Measurements from ENCODE around the gene HS1BP3. TPM values are rescaled to one million over a fixed set of nuclear protein-coding genes. Genes with fewer than 3 reads are reported as not detected.

Gene HS1BP3
- total and polyA plus RNA-seq, 9 of the 15 experiments (the other 6 are each of a cell fraction or from before 2014, with no cell fraction given), result 0.41 to 8.3 (median 5.9) TPM

GRCh38 chr2:20642055-20642971, 8.6 kb downstream of the HS1BP3 start (continued):
- TF ChIP-seq CTCFL (IDR thresholded peaks at IDR 0.05; ENCODE audit: borderline replicate concordance, insufficient read depth, low read depth, low read length, poor library complexity, severe bottlenecking) (peak; percentile 89), GABPB1 (CRISPR knock-in tag; IDR thresholded peaks at IDR 0.05) (0 out of 2 replicates have a peak, but pooled peaks have one; percentile 29), BDP1 (IDR thresholded peaks at IDR 0.05; ENCODE audit: insufficient read depth, insufficient read length) (no peak), PHB (CRISPR knock-in tag; IDR thresholded peaks at IDR 0.05) (no peak), ZNF41 (CRISPR knock-in tag; conservative IDR thresholded peaks at IDR 0.05) (no peak), FOXK2 (conservative IDR thresholded peaks at IDR 0.05 in 1 of 2, IDR thresholded peaks at IDR 0.05 in 1 of 2; ENCODE audit: low read depth in 2 of 2) (no peak), RAD21 (CRISPR knock-in tag; conservative IDR thresholded peaks at IDR 0.05 in 1 of 2, IDR thresholded peaks at IDR 0.05 in 1 of 2) (peak; percentile 81 to 90), ZBTB5 (IDR thresholded peaks at IDR 0.05) (no peak), ZNF589 (CRISPR knock-in tag; IDR thresholded peaks at IDR 0.05; ENCODE audit: low read depth) (no peak), CSDE1 (IDR thresholded peaks at IDR 0.05) (no peak), FOXP1 (CRISPR knock-in tag; IDR thresholded peaks at IDR 0.05) (0 out of 2 replicates have a peak, but pooled peaks have one; percentile 47), USF1 (CRISPR knock-in tag; IDR thresholded peaks at IDR 0.05) (peak; percentile 19; the same call in 1 of the 2 replicates), TSHZ1 (CRISPR knock-in tag; IDR thresholded peaks at IDR 0.05) (no peak), ZNF239 (CRISPR knock-in tag; IDR thresholded peaks at IDR 0.05) (no peak), E2F1 (CRISPR knock-in tag; IDR thresholded peaks at IDR 0.05) (no peak), POLR3A (IDR thresholded peaks at IDR 0.05; ENCODE audit: borderline replicate concordance, extremely low read depth, insufficient read depth, insufficient read length) (no peak)
